ENCODE data around the gene TNFRSF8.

DNA sequence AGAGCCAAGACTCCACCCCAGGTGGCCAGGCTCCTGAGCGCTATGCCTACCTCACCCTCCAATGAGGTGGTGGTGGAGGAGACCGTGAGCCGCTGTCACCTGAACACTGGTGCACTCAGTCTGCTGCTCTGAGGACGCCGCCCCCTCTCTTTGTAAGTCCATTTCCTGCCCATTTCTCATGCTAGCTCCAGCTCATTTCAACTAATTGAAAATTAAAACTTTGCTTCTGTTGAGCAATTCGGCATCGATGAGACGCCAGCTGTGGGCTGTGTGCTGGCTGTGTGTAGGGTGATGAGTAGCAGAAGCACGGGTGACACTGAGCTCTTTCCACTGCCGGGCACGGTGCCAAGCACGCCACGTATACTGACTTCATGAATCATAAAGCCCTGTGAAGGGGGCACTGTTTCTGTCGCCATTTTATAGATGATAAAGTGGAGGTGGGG is 114.9 kb downstream of the TNFRSF8 start:
- TF ChIP-seq, protein P1, sequence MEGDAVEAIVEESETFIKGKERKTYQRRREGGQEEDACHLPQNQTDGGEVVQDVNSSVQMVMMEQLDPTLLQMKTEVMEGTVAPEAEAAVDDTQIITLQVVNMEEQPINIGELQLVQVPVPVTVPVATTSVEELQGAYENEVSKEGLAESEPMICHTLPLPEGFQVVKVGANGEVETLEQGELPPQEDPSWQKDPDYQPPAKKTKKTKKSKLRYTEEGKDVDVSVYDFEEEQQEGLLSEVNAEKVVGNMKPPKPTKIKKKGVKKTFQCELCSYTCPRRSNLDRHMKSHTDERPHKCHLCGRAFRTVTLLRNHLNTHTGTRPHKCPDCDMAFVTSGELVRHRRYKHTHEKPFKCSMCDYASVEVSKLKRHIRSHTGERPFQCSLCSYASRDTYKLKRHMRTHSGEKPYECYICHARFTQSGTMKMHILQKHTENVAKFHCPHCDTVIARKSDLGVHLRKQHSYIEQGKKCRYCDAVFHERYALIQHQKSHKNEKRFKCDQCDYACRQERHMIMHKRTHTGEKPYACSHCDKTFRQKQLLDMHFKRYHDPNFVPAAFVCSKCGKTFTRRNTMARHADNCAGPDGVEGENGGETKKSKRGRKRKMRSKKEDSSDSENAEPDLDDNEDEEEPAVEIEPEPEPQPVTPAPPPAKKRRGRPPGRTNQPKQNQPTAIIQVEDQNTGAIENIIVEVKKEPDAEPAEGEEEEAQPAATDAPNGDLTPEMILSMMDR (IDR thresholded peaks at IDR 0.05), result no peak
- TF ChIP-seq RCOR1 (IDR thresholded peaks at IDR 0.05; ENCODE audit: low read depth, low read length) (no peak), ZFP36 (IDR thresholded peaks at IDR 0.05; ENCODE audit: borderline replicate concordance, partially characterized antibody) (no peak)
- TF ChIP-seq, protein P2, sequence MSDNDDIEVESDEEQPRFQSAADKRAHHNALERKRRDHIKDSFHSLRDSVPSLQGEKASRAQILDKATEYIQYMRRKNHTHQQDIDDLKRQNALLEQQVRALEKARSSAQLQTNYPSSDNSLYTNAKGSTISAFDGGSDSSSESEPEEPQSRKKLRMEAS (IDR thresholded peaks at IDR 0.05), result no peak
- TF ChIP-seq, protein P3, sequence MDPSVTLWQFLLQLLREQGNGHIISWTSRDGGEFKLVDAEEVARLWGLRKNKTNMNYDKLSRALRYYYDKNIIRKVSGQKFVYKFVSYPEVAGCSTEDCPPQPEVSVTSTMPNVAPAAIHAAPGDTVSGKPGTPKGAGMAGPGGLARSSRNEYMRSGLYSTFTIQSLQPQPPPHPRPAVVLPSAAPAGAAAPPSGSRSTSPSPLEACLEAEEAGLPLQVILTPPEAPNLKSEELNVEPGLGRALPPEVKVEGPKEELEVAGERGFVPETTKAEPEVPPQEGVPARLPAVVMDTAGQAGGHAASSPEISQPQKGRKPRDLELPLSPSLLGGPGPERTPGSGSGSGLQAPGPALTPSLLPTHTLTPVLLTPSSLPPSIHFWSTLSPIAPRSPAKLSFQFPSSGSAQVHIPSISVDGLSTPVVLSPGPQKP (IDR thresholded peaks at IDR 0.05; ENCODE audit: low read depth, low read length), result no peak

Measured in A549 (cell line).